NCI-H446 treated with DMSO at 0.1 percent for 48 hours (cell line): ENCODE measurements around the gene LHPP.

ENCODE experiments used
- DNase-seq: peaks from one replicate; lab custom pipeline; 2025; lab: John Stamatoyannopoulos, UW

LHPP gene

DNA sequence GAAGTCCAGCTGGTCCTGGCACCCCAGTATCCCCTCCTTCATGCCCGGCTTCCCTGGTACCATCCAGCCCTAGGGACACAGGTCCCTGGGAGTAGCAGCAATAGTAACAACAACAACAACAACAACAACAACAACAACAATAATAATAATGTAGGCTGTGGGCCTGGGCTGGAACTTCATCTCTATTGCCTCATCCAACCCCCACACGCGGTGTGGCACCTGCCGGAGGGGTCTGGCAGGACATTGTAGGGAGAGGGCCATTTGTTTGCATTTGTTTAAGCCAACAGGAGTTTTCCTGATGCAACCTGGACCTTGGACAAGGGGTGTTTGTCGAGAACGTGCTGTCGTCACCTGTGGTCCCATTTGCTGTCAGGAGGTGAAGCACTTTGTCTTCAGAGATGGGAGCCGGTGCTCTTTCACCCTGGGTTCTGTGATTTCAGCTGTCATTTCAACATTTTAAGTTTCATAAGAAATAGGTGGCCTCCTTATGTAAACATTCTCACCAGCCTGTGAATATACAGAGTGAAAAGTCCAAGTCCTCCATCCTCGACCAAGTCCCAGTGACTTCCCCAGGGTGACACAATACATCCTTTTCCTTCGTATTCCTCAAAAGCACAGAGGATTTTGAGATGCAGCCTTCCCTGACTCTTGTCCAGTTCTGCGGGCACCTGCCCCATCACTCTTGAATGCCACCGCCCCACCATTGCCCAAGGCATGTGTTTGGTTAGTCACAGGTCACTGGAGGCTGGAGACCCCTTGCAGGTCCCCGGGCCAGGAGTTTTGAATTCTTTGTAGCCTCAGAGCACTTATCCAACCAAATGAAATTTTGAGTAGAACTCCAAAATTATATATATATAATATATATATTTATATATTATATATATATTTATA, 9.2 kb downstream of the LHPP start:
- no peak for DNase-seq

DNA sequence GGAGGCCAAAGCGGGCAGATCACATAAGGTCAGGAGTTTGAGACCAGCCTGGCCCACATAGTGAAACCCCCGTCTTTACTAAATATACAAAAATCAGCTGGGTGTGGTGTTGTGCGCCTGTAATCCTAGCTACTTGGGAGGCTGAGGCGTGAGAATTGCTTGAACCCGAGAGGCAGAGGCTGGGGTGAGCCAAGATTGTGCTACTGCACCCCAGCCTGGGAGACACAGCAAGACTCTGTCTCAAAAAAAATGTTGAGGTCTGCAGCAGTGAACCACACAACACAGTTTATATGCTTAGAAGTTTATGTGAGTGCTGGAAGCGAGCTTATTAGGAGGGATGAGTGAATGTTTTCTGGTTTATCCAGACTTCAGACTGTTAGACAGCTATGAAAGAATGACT, 10.4 kb downstream of the LHPP start:
- DNase-seq = no peak

DNA sequence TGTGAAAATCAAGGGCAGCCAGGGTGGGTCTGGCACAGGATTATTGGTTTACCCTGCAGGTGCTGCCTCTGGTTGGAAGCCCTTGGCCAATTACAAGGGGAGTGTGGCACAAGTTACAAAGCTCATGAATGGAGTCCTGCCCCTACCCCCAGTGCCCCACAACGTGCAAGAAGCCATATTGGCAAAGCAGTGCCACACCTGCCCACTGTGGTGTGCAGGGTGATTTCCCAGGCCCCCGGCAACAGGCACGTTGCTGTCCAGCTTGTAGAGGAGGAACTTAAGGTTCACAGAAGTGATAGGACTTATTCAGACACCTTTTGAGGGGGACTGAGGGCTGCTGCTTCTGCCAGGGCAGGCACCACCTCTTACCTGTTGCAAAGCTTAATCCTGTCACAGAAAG, 11.4 kb downstream of the LHPP start:
- no peak for DNase-seq

DNA sequence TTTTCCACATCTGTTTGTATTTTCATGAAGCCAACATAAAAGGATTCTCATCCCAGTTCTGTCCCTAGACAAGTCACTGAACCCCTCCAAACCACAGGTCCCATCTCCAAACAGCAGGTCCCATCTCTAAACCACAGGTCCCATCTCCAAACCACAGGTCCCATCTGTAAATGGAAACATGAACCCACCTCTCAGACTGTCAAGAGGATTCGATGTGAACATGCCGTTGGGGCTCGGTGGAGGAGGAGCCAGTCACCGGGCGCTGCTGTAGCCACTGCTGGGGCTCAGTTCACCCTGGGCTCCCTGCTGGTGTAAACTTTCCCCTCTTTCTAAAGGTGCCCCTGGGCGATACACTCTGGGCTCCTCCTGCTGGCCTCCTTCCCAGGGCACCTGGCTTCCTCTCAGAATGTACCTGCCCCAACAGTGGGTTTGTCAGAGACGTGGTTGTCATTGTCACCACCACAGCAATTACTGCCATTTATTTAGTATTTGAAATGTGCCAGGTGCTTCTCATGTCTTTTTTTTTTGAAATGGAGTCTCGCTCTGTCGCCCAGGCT, 13.0 kb downstream of the LHPP start:
- DNase-seq = no peak

DNA sequence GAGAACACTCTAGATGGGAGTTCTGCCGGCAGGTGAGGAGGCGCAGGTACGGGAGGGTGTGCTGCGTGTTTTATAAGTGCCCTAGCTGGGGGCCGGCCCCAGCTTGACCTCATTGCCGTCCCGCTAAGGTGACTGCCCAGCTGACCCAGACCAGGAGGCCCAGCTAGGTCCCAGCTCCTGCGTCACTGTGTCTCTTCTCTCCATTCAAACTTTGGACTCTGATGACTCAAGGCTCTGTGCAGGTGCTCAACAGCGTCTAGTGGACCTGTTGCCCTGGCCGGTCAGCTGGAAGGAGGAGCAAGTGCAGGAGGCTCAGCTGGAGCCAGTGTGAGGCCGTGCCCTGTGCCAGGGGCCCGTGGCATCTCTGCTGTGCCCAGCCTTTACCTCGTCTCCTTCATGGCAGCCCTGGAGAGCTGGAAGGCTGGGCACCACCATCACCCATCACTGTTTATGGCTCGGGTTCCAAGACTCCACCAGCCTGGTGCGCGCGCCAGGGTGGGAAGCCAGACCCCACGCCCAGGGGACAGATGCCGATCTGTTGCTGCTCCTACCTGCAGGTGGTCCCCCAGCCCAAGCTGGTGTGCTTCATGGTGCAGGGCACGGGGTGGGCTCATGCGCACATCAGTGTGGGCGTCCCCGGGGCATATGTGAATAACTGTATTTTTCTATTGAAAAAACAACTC, 14.6 kb downstream of the LHPP start:
- DNase-seq = no peak

- DNase-seq = no peak
Observed at GRCh38 chr10:124477614-124478363, 16.2 kb downstream of the LHPP start.

- no peak for DNase-seq
Observed at GRCh38 chr10:124478515-124478914, 16.9 kb downstream of the LHPP start.

DNA sequence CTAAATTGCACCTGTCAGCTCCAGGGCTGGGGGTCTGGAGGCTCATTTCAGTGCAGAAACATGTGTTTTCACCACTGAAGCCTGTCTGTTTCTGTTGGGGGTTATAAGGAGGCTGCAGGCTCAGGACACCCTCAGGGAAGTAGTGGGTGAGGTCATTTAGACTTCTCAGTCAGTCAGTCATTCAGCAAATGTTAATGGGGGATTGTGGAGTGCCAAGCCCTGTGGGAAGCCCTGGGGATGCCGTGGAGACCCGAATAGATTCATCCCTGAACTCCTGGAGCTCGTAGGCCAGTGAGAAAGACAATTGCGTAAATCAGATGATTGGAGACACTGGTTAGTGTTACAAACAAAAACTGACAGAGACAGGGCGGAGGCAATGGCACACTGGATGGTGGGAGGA, 19.2 kb downstream of the LHPP start:
- DNase-seq = no peak

- DNase-seq = no peak
Observed at GRCh38 chr10:124481717-124482116, 20.1 kb downstream of the LHPP start.

DNA sequence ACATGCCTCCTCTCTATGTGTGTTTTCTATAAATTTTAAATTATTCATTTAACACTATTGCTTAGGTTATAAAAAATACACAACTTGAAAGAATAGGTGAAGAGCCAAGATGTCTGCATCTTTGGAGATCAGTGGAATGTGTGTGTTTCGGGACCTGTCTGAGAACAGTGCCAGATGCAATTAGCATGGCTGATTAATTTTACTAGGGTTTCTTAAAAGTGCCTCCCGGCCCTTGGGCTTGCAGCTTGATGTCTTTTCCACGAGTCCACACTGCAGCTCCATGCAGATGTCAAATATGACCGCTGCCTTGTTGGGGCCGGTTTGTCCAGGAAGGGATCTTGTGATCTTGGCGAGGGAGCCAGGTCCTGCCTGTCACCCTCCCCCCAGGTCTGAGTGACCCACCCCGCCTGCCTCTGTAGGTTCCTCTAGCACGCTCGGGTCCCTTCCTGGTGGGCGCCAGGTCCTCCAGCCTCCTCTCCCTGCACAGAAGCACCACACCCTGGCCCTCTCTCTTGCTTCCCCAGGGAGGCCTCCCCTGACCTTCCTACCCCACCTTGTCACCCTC, 20.7 kb downstream of the LHPP start:
- no peak for DNase-seq

DNA sequence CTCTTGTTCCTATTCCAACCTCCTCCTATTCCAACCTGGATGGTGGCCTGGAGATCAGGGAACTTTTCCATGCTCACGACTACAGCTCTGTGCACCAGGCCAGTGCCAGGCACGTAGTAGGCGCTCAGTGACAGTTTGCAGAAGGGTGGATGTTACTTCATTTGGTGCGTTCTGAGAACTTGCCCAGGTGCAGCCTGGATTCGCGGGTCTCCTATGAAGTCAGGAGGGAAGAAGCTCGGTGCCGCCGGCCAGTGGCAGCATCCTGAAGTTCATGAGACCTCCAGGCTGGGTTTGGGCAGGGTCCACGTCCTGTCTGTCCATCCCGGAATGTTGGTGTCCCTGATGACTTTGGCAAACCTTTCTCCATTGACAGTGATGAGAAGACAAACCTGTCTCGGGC, 21.3 kb downstream of the LHPP start:
- no peak for DNase-seq

DNA sequence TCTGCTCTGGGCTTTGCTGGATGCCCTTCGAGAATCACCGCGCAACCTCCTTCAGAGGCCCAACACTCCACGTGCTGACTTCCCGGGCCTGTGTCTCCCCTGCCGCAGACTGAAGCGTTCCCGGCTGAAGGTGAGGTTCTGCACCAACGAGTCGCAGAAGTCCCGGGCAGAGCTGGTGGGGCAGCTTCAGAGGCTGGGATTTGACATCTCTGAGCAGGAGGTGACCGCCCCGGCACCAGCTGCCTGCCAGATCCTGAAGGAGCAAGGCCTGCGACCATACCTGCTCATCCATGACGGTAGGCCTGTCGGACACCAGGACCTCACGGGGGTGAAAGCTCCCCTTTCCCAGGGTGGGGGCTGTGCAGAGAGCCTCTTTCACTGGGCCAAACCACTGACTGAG, 22.4 kb downstream of the LHPP start:
- no peak for DNase-seq

DNA sequence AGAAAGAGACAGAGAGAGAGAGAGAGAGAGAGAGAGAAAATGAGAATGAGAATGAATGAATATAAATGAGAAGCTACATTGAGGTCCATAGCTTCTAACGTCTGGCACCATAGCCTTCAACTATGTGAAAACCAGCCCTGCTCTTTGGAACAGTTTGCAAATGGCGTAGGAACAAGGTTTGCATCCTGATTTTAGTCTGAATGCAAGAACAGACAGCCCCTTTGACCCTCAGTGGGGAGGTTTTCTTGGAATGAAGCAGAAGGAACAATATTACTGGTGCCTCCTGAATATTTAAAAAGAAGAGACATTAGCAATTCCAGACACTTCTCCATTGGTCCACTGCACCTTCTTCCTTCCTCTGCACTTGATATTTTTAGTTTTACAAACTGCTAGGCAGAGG, 23.0 kb downstream of the LHPP start:
- no peak for DNase-seq

GRCh38 chr10:124486635-124487034, 25.0 kb downstream of the LHPP start:
- DNase-seq = no peak

DNA sequence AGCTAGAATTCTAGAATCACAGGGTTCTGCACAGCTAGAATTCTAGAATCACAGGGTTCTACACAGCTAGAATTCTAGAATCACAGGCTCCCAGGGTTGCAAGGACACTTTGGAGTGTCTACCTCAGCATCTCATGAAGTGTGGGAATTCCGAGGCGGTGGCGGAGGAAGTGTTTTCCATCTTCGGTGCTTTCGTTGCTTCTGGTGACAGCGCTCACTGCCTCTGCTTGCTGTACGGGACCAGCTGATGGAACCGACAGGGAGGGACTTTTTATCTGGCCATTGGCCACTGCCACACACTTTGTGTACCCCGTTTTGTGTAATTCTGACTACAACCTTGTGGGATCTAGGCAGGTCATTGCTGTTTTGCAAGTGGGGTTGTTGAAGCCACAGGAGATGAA, 29.5 kb downstream of the LHPP start:
- no peak for DNase-seq

DNA sequence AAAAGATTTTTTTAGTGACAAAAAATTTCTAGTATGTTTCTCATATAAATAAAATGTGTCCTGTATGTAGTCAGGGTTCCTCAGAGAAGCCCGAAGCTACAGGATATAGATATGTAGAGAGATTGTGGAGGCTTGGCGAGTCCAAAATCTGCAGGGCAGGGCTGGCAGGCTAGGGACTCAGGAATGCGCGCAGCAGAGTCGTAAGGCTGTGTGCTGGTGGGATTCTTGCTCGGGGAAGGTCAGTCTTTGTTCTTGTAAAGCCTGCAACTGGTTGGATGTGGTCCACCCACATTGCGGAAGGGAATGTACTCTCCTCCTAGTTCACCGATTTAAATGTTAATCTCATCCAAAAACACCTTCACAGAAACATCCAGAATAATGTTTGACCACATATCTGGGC, 30.6 kb downstream of the LHPP start:
- DNase-seq = no peak

DNA sequence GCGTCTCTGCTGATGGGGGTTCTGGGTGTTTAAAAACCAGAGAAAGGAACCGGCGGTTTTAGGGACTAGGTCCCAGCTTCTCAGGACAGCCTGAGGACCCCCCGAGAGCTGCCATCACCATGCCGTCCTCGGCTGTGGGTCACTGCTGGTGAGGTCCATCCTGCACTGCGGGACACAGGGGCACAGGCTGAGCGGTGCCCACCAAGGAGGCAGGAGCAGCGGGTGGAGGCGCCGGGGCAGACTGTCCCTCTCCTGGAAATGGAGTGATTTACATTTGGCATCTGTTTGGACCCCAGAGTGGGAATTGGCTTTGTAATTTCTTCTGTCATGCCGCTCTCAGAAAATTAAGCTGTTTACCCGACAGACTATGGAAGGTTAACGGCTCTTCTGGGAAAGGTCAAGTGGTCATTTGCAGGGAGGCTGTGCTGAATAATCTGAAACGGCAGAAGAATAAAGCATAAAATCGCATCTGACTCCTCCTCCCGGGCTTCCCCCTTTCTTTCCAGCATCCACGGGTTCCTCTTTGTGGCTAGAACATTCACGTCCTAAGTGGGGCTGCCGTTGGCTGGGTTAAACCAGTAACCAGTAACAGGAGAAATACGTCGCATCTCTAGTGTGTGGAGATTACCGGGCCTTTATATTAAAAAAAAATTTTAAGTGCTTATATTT, 31.7 kb downstream of the LHPP start:
- no peak for DNase-seq

- DNase-seq = no peak
Observed at GRCh38 chr10:124494046-124494807, 32.6 kb downstream of the LHPP start.

DNA sequence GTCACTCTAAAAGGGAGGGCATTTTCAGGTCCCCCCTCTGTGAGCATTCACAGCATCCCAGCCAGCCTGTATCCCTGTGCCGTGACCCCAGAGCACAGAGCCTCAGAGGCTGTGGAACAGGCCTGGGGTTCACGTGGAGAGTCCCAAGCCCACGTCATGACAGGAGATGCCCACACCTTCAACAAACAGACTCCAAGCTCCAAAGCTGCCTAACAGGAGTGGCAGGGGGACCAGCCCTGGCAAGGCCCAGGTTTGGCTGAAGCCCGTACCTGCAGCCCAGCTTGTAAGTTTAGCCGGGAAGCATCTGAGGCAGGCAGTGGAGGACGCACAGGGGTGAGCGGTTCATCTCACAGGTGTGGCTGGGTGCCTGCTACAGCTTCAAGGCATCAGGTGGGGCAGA, 33.5 kb downstream of the LHPP start:
- DNase-seq = no peak

DNA sequence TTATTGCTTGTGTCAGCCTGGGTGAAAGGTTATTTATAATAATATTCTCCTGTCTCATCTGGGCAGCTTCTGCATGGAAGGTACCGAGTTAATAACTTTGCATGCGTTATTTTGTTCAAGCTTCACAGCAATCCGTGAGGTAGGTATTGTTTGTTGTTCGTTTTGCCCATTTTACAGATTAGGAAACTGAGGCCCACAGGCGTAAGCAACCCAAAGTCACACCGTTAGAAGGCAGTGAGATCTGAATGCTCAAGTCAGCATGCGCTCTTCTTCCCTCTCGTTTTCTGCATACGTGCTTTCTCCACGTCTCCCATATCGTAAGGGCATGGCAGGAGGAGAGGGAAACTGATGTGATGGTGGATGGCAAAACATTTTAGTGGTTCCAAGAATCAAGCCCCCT, 34.1 kb downstream of the LHPP start:
- no peak for DNase-seq

GRCh38 chr10:124496150-124496549, 34.5 kb downstream of the LHPP start:
- no peak for DNase-seq
